Effector CD8-positive, alpha-beta T cell (primary cell): ENCODE data around the gene PAQR5.
"Not testable (repeated sequence)": the region's sequence is repeated elsewhere in the genome, so short reads cannot be mapped to it uniquely, and the experiment has no call there.

Experiments
- DNase-seq: peaks from one replicate; lab custom pipeline; 2025; lab: John Stamatoyannopoulos, UW
- total RNA-seq, 4 experiments: gene quantifications; one replicate each; lab custom pipeline; 2026; lab: John Stamatoyannopoulos, UW

Gene PAQR5, protein sequence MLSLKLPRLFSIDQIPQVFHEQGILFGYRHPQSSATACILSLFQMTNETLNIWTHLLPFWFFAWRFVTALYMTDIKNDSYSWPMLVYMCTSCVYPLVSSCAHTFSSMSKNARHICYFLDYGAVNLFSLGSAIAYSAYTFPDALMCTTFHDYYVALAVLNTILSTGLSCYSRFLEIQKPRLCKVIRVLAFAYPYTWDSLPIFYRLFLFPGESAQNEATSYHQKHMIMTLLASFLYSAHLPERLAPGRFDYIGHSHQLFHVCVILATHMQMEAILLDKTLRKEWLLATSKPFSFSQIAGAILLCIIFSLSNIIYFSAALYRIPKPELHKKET
- 0 to 0.18 (median 0.06) reads per million in 4 experiments for total RNA-seq

- no peak for DNase-seq
These were observed at the start of gene PAQR5 for GRCh38 chr15:69298697-69299441. PAQR5 (plus strand) TSS chr15:69298912; CDS start chr15:69360081, 61,169 bp downstream.

DNA sequence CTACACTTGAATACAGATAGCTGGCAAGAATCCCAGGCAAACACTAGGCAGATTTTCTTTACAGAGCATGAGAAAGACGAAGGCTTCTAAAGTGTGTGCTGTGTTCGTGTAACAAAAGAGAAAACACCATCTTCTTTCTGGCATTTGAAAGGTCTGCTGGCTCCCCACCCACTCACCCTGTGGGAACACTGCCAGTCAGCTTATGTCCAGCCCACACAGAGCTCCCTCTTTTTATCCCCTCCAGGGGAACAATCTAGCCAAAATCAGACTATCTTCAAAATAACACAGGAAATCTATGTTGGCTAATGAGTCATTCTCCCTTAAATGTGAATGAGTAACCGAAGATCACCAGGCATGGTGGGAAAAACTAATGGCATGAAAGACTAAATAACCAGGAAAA lies 45.6 kb upstream of the PAQR5 start:
- no peak for DNase-seq

- no peak for DNase-seq
These were observed 33.3 kb upstream of the PAQR5 start for GRCh38 chr15:69265347-69265955.

DNA sequence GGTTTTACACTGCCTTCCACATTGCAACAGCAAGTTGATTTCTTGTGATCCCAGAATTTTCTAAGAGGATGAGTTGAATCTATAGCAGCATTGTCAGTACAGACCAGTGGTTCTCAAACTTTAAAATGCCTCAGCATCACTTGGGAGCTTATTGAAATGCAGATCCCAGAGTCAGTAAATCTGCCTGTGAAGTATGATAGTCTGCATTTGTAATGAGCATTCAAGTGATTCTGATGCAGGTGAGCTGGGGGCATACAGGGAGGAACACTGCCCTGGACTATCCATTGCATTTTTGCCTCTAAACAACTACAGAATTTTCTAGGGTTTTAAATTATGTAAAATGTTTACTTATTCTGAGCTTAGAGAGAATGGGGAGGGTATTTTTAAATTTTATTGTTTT lies 27.5 kb upstream of the PAQR5 start:
- DNase-seq = no peak

DNA sequence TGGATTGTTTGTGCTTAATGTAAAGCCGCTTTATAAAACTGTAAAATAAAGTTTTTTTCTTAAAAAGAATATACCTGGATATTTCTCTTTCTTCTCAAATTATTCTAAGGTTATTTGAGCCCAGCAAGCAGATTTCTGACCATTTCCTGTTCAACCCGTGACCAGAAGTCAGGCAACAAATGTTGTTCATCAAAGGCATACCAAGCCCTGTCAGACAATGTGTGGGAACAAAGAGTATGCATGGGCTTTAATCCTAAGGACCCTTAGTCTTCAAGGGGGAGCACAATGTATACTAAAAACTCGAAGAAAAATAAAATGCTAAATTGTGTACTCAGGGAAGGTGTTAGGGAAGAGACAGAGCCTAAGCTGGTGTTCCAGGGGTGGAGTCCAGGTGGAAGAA lies 26.6 kb upstream of the PAQR5 start:
- no peak for DNase-seq

- DNase-seq = no peak
These were observed 25.8 kb upstream of the PAQR5 start for GRCh38 chr15:69272891-69273290.

DNA sequence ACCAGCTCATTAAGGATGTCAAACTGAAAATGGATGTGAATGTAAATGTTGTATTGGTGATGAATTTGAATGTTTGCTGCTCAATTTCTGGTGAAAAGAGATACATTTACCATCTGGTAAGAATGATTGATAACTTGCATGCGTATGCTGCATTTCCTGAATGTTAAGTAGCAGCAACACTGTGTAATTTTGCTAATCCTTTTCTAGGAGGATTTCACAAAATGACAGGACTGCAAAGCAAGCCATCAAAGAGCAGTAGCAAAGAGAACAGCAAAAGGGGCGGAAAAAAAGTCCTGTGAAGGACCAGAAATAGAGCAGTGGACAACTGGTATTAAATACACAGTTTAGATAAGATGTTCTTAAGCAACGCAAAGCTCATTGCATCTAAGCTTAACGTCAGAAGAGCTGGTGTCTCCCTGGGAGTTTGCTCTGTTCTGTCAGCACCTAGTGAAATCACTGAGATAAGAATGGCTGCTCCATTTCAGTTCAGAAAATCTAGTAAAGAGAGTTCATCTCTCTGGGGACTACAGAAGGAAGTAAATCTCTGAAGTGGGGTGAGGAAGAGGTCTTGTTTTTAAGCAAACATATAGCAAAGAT lies 23.5 kb upstream of the PAQR5 start:
- no peak for DNase-seq

- no peak for DNase-seq
These were observed 22.7 kb upstream of the PAQR5 start for GRCh38 chr15:69275933-69276560.

- DNase-seq = no peak
These were observed 21.4 kb upstream of the PAQR5 start for GRCh38 chr15:69277316-69277715.

DNA sequence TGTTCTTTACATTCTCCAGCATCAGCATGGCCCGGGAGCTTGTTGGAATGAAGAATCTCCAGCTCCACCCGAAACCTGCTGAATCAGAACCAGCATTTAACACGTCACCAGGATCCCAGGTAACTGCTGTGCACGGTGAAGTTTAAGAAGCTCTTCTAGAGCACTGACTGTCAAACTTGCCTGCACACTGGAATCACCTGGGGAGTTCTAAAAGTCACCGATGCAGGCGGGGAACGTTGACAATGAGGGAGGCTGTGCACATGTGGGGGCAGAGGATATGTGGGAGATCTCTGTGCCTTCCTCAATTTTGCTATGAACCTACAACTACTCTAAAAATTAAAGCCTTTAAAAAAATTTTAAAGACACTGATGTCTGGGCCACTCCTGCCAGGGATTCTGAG lies 19.1 kb upstream of the PAQR5 start:
- no peak for DNase-seq

GRCh38 chr15:69280783-69281182 lies 17.9 kb upstream of the PAQR5 start:
- no peak for DNase-seq

DNA sequence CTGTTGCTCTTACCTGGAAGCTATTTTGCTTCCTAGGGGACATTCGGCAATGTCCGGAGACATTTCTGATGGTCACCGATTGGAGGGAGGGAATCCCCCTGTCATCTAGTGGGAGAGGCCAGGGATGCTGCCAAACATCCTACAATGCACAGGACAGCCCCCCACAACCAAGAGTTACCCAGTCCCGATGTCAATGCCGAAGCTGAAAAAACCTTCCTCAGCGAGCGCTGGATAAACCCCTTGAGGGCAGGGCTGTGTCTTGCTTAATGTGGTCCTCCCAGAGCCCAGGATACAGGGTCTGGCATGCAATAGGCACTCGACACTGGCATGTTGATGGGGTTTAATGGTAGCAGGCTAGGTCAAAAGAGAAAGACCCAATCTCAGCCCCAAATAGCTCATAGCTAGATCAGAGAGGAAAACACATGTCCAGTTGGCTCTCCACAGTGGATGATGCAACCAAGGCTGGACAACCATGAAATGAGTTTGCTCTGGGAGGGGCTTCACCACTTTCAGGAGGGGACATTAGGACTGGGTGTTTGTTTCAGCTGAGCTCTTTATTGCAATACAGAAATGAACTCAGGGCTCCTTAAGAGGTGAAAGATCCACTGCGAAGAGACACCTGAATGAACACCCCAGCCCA lies 16.5 kb upstream of the PAQR5 start:
- DNase-seq = no peak

DNA sequence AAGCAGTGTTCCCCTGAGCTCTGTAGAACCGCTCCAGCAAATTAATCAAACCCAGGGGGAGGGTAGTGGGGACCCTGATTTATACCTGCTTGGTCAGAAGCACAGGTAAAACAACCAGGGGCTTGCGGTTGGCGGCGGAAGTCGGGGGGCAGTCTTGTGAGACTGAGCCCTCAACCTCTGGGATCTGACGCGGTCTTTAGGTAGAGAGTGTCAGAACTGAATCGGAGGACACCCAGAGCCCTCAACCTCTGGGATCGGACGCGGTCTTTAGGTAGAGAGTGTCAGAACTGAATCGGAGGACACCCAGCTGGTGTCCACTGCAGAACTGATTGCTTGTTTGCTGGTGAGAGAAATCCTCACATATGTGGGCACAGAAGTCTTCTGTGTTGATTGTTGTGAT lies 12.9 kb upstream of the PAQR5 start:
- no peak for DNase-seq

DNA sequence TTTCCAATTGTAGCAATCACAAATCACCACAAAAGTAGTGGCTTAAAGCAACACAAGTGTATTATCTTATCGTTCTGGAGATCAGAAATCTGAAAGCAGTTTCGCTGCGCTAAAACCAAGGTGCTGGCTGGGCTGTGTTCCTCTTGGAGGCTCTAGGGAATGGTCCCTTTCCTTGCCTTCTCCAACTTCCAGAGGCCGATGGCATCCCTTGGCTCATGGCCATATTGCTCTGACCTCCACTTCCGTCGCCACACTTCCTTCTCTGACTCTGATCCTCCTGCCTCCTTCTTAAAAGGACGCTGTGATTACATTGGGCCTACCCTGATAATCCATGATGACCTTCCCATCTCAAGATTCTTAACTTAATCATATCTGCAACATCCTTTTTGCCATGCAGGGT lies 10.7 kb upstream of the PAQR5 start:
- no peak for DNase-seq

- DNase-seq = no peak
These were observed 10.0 kb upstream of the PAQR5 start for GRCh38 chr15:69288531-69289341.

GRCh38 chr15:69289342-69290146 lies 9.2 kb upstream of the PAQR5 start:
- no peak for DNase-seq

- DNase-seq = no peak
These were observed 8.2 kb upstream of the PAQR5 start for GRCh38 chr15:69290346-69291164.

DNA sequence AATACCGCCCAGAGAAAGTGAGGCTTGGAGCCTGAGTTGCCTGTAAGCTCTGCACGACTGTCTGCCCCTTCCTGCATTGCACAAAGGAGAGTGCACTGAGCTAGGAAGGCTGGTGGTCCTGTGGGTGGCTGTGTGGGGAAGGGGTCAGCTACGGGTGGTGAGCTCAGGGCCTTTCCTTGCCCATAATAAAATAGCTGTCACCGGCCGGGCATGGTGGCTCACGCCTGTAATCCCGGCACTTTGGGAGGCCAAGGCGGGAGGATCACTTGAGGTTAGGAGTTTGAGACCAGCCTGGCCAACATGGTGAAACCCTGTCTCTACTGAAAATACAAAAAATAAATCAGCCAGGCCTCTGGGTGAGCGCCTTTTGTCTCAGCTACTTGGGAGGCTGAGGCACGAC lies 7.1 kb upstream of the PAQR5 start:
- DNase-seq = not testable (repeated sequence)

DNA sequence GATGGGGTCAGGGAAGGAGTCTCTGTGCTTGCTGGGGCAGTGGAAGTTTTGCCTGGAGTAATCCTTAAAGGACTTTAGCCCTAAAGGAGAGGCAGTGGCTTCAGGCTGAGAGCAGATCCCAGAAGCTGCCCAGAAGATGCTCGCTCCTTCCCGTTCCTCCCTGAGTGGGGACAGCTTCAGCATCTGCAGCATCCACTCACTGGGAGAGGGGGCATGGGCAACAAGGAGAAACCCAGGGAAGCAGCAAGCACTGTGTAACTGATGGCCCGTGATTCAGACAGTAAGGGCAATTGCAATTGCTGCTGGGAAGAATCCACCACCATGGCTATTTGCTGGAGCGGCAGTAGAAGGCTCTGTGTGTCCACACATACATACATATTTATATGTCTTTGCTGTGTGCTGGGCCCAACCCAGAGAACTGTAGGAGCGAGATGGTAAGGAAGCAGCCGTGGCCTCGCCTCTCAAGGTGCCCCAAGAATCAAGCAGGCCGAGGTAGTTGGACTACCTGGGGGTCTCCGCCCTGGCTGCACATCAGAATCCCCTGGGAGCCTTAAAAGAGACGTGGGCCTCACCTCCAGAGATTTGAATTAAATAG lies 5.8 kb upstream of the PAQR5 start:
- DNase-seq = no peak
